Activated T-cell treated with anti-CD3 and anti-CD28 coated beads for 48 hours (primary cell): ENCODE data around the gene THNSL1.

ENCODE experiments used
- DNase-seq: peaks from one replicate; pipeline ENCODE4 v3.0.0-alpha.2; 2020; ENCODE audit warnings: low read depth

THNSL1 gene

GRCh38 chr10:25057886-25058285 is 41.5 kb downstream of the THNSL1 start:
- no peak for DNase-seq

- no peak for DNase-seq
These were observed 43.6 kb downstream of the THNSL1 start for GRCh38 chr10:25059990-25060389.

- no peak for DNase-seq
These were observed 44.7 kb downstream of the THNSL1 start for GRCh38 chr10:25061125-25061524.

- no peak for DNase-seq
These were observed 45.5 kb downstream of the THNSL1 start for GRCh38 chr10:25061711-25062449.

- no peak for DNase-seq
These were observed 46.7 kb downstream of the THNSL1 start for GRCh38 chr10:25063157-25063556.

DNA sequence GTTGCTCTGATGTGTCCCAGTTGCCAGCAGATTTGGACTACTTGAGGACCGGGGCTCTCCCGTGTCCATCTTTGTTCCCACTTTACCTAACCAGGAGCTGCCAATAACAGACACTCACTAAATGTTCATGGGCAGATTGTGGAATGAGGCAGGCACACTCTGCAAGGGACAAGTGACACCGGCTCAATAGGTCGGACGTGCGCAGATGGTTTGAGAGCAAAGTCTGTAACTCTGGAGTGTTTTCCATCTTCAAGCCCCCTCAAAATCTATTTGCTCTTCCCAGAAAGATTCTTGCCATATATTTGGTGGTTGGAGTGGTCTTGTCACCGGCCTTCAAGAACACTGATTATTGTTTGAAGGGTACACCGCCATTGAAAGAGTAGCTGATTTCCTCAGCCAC is 47.2 kb downstream of the THNSL1 start:
- no peak for DNase-seq

GRCh38 chr10:25064401-25064800 is 48.0 kb downstream of the THNSL1 start:
- DNase-seq, result no peak

DNA sequence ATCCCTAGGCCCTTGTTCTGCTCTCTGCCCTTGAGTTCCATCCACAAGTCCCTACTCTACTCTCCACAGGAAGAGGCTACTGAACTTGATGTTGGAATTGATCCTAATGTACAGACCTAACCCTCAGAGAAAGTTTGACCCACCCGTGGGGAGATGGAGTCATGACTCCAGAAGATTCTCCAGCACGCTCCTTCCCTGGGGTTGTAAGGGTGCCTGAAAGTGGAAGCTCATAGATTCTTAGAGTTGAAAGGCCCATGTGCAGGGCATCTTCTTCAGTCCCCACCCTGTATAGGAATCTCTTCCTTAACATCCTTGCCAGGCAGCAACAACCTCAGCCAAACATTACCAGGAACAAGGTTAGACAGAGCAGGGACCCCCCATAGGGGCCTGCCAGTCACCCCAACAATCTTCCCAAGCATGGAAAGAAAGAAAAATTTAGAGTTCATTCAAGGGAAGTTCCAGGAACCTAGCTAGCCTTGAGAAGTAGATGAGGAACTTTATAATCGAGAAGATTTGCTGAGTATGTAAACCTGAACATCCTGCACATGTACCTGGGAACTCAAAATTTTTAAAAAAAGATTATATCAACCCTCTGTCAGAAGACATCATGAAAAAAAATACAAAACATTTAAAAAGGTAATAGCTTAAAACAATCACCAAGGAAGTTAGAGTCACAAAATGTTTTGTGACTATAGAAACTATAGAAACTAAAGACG is 49.5 kb downstream of the THNSL1 start:
- DNase-seq, result no peak

GRCh38 chr10:25068152-25069058 is 52.0 kb downstream of the THNSL1 start:
- DNase-seq, result no peak

DNA sequence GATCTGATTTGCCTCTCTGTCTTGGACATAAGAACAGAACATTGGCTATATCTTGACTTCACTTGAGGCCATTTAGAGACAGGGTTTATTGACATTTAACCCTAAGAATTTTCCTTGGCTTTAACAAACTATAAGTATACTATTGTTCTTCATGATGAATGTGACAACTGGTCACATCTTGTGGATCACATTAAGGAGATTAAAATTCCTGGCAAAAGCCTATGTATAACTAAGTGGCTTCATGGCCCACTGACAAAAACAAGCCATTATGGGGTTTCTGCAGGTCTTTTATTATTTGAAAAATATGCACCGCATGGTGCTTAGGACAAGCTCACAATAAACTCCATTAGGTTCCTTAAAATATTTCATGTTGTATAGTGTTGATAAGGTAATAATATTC is 54.8 kb downstream of the THNSL1 start:
- no peak for DNase-seq

- no peak for DNase-seq
These were observed 56.4 kb downstream of the THNSL1 start for GRCh38 chr10:25072786-25073185.

DNA sequence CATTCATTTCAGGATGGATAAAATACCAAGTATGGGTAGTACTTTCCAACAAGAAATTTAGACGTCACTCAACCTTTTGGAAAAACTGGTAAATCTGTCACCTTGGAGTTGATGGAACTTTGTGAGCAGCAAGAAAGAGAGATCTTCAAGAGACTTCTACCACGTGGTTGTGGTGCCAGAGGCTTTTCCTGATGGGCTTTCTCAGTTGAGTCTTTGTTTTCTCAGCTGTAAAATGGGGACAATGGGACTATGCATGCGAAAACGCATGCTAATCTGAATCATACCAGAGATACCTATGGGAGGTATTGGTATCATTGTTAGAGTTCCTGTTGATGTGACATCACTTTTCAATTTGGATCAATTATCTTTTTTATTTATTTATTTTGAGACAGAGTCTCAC is 59.4 kb downstream of the THNSL1 start:
- DNase-seq, result no peak
